Non-pigmented ciliary epithelial cell (primary cell): ENCODE measurements around the gene MAPK7.
A peak's percentile ranks its signal among the peaks of the same experiment; 100 is the strongest.

Experiments used
- DNase-seq: peaks from one replicate; pipeline ENCODE4 v3.0.0-alpha.2; 2010; ENCODE audit warnings: low read depth

Gene MAPK7

DNA sequence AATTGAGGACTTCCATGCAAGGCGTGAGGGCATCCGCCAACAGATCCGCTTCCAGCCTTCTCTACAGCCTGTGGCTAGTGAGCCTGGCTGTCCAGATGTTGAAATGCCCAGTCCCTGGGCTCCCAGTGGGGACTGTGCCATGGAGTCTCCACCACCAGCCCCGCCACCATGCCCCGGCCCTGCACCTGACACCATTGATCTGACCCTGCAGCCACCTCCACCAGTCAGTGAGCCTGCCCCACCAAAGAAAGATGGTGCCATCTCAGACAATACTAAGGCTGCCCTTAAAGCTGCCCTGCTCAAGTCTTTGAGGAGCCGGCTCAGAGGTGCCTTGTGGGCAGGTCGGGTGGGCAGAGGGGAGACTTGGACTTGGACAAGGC, 3.1 kb downstream of the MAPK7 start:
- DNase-seq = no peak

DNA sequence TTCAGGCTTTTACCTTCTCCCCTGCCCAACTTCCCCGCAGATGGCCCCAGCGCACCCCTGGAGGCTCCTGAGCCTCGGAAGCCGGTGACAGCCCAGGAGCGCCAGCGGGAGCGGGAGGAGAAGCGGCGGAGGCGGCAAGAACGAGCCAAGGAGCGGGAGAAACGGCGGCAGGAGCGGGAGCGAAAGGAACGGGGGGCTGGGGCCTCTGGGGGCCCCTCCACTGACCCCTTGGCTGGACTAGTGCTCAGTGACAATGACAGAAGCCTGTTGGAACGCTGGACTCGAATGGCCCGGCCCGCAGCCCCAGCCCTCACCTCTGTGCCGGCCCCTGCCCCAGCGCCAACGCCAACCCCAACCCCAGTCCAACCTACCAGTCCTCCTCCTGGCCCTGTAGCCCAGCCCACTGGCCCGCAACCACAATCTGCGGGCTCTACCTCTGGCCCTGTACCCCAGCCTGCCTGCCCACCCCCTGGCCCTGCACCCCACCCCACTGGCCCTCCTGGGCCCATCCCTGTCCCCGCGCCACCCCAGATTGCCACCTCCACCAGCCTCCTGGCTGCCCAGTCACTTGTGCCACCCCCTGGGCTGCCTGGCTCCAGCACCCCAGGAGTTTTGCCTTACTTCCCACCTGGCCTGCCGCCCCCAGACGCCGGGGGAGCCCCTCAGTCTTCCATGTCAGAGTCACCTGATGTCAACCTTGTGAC, 3.6 kb downstream of the MAPK7 start:
- no peak for DNase-seq

DNA sequence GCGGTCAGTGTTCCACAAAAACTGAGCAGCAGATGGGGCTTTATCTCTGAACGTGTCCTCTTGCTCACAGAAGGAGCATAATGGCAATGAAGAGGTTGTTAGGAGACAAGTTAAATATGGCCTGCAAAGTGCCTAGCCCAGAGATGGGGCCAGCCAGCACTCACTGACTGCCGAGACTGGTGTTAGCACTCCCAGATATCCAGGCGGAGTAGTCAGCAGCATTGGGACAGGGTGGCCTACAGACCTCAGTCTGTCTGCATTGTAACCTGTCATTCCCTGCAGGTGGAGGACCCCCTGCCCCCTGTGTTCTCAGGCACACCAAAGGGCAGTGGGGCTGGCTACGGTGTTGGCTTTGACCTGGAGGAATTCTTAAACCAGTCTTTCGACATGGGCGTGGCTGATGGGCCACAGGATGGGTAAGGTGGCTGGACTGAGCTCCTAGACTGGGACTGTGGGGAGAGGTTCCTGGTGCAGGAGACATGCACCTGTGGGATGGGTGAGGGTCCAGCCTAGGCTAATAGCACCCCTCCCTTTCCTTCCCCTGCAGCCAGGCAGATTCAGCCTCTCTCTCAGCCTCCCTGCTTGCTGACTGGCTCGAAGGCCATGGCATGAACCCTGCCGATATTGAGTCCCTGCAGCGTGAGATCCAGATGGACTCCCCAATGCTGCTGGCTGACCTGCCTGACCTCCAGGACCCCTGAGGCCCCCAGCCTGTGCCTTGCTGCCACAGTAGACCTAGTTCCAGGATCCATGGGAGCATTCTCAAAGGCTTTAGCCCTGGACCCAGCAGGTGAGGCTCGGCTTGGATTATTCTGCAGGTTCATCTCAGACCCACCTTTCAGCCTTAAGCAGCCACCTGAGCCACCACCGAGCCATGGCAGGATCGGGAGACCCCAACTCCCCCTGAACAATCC, 4.5 kb downstream of the MAPK7 start:
- DNase-seq = no peak

DNA sequence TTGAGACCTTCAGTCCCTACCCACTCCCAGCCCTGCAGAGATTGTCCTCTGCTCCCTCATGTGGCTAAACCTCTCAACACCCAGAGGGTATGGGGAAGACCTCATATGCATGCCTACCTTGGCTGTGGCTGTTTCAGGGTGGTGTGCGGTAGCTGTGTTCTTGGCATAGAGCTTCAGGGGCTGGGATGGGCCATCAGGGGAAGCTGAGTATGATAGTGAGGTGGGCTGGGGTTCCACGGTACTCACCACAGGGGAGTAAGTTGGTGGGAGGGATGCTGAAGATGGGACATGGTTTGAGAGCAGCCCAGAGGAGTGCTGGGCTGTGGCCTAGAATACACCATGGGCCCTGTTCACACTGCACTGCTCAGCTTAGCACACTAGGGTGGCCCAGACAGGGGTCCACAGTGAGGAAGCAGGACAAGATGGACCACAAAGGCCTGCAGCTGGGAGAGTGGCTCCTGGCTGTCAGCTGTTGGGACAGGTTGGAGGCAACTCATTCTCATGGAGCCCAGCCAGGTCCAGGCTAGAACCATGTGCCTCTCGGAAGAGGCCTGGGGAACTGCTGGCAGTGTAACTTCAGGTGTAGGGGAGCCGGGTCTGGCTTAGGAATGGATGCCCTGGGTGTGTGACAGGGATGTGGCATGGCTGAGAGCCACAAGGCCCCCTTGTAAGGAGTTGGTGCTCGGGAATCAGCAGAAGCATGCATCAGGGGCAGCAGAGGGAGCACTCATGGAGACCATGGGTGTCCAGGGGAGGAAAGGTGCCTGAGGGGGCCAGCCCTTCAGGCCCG, 5.6 kb downstream of the MAPK7 start:
- no peak for DNase-seq

DNA sequence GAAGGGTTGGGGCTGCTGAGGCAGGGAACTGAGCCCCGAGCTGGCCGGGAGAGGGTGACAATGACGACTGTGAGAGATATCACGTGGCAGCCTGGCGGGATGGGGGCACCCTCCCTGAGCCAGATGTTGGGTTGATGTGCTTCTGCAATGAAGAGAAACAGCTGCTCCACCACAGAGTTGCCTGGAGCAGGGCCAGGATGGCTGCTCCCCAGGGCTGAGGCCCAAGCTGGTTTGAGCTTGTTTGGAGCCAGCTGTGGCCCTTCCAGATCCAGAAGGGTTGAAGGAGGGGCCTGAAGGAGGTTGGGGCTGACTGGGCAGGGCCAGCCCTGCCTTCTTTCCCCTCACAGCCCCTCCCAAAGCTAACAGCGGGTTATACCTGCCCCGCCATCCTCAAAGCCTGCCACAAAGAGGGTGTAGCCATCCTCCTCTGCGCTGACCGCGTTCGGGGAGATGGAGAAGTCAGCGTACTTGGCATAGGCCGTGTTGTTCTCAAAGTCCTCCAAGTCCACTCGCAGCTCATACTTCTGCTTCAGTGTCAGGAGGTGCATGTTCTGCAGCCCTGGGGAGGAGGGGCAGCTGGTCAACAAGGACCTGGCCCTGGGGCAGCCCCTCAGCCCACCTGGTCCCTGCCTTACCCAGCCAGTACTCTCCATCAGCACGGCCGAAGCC, 6.6 kb downstream of the MAPK7 start:
- DNase-seq = peak; percentile 35

DNA sequence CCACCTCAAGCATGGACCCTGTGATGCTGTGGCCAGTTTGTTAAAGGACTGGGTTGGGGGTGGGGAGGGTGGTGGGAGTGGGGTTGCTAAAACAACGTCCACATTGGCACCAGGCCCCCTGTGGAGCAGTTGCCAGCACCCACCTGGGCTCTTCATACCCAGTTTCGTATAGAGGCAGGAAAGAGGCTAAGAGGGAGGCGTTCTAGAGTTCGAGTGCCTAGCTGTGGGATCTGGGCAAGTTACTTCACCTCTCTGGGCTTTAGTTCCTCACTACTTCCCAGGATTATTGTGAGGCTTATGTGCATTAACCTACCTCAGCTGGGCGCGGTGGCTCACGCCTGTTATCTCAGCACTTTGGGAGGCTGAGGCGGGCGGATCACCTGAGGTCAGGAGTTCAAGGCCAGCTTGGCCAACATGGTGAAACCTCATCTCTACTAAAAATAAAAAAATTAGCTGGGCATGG, 7.3 kb downstream of the MAPK7 start:
- no peak for DNase-seq

DNA sequence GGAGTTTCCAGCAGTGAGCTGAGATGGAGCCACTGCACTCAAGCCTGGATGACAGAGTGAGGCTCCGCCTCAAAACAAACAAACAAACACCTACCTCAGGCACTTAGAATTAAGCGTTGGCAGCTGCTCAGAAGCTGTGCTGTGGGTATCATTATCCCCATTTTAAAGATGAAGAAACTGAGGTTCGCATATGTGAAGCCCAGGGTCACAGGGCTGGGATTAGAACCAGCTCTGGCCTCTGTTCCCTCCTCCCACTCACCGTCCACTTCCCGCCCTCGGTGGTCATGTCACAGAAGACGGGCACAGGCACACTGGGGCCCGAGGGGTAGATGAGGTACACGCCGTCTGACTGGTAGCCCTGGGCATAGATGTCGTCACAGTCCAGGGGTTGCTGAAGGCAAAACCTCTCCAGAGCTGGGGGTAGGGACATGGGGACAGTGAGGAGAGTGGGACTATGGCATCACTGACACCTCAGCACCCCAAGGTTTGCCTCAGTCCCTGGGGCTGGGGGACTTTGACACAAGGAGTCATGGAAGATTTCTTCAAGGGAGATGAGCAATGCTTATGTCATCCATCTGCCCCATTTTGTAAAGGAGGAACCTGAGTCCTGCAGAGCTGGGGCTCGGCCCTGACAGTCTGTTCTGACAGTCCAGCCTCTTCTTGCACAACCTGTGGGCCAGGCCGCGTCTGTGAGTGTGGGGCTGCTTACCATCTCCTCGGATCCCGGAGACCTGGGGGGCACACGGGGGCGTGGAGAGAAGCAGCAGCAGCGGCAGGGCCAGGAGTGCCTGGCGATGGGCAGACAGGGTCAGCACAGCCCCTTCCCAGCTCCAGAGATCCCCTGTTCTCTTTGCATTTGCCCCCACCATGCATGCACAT, 8.0 kb downstream of the MAPK7 start:
- no peak for DNase-seq

DNA sequence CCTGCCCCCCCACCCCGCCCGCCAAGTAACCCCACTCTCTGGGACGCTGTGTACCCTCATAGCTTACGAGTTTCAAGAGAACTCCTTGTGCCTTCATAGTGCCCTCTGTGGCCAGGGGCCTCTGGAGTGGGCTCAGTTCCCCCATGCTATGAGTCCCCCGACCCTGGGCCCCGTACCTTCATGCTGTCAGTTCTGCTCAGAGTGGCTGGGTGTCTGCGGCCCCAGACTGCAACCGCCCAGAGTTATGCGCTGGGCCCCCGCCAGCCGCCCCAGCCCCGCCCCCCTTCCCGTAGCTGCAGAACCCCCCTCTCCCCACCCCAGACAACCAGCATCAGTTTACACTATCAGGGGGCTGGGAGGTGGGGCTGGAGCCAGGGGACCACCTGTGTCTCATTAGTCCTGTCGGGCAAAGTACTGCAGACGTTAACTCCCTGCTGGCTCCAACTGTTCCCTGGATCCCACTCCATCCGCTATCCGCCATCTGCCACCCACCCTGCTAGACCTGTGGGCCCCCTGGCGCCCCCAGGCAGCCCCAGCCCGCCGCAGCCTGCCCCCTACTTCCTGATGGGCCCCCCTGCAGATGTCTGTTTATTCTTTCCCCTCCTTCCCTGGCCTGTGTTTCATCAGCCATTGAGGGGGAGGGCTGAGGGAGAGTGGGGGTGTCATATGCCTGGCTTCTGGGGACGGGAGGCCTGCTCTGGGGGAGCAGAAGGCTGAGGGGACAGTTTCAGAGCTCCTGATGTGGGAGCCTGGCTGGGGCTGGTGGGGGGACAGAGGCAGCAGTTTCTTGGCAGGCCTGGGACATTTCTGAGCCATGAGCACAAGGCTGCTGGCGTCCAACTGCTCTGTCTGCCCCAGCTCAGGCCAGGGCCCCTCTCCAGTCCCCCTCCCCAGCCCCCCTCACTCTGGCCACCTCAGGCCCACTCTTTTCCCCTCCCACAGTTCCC, 8.9 kb downstream of the MAPK7 start, which contains the start of gene MFAP4:
Gene MFAP4, minus strand, starts transcription at position 217 of the 947 bp plus-strand sequence. Its CDS starts 35 bp downstream, at position 182.
- DNase-seq = no peak

DNA sequence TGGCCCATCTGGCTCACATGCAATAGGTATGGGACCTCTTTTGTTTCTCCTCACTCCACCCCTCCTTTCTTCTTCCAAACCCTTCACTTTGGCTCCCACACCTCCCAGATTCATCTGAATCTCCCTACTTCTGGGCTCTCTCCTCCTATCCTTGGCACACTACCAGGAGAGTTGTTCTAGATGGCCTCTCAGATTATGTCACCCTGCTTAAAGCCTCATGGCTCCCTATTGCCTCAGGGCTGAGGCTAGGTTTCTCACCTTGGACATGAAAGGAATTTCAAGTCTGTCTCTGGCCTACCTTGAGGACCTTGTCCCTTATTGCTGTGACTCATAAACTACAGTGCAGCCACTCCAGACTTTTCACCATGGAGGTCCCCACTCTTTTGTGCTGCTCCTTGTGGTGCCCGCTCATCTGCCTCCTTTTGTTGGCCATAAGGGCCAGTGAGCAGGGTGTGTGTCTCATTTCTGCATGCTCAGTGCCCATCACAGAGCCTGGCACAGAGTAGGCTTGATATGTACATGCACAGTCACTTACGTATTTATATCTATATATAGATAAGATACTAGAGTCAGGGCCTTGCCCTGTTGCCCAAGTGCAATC, 9.7 kb downstream of the MAPK7 start:
- DNase-seq = no peak

DNA sequence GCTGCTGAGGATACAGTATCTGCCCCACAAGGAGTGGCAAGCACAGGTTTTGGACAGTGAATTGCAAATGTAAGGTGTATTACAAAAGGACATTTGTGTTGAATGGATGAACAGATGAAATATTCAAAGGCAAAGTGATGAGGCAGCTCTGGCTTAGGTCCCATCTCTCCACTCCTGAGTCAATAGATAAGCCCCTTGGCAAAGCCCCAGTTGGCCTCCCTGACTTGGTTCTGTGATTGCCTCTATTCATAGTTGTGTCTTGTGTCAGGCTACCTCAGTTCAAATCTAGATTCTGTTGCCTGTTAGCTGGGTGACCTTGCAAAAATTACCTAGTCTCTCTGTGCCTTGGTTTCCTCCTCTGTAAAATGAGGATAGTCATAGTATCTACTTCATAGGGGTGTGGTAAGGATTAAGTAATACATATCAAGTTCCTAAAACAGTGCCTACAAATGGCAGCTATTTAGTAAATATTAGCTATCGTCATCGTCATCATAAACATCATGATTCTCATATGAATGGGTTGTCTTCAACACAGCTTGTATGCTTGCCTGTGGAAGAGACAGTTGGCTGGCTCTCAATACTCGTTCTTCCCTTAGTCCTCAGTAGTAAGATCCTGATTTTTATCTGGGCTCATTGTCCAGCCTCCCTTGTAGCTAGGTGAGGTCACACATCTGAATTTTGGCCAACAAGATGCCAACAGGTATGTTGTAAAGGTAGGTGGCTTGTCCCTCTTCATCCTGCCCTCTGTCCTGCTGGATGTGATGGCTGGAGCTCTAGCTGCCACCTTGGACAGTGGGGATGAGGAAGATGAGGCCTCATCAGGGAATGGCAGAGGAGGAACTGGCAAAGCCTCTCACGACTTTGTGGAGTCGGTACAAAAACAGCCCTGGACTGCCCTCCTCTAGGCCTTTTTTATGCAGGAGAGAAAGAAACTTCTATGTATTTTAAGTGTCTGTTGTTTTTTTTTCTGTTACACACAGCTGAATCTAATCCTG, 10.8 kb downstream of the MAPK7 start:
- no peak for DNase-seq

DNA sequence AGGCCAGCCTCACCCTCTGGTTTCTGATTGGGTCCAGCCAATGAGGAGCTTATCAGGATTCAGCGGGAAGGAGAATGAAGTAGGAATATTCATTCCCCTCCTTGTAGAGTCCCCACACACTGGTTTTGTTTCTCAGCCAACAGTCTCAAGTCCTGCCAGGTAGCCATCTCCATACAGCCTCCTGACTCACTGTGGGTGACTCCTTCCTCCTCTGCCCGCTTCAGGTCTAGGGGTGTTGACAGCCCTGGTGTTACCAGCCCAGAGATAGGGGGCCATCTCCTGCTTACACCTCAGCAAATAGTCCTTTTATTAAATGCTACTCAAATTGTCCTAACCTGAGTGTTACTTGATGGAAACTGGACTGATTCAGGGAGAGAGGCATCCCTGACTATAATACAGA, 12.7 kb downstream of the MAPK7 start:
- DNase-seq = no peak

DNA sequence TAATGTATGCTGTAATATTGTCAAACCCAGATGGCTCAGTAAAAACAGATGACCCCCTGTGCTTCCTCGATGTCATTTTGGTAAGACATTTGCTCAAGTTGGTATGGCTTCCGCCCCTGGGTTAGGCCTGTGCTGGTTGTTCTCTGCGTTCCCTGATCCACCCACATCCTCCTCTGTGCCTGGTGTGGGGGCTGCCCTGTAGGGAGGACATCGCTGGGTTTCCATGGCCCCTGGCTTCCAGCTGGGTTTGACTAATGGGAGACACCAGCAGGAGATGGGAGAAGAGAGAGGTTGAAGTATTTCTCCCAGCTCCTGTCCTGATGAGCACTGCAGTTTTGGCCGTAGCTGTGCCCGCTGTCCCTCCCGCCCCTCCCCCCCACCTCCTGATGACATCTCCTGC, 13.1 kb downstream of the MAPK7 start:
- no peak for DNase-seq

DNA sequence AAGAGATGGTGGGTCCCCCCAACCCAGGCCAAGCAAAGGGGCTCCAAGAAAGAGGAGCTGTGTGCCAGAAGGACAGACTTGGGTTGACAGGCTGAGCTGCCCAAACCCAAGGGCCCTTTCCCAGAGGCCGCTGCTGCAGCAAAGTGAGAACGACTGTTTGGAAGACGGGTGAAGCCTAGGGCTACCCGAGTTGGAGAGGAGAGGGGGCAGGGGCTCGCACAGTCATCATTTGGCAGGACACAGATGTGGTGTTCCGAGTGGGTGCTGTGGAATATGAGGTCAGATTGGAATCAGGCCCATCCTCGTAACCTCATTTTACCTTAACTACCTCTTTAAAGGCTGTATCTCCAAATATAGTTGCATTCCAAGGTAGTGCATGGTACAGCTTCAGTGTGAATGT, 14.0 kb downstream of the MAPK7 start:
- no peak for DNase-seq

DNA sequence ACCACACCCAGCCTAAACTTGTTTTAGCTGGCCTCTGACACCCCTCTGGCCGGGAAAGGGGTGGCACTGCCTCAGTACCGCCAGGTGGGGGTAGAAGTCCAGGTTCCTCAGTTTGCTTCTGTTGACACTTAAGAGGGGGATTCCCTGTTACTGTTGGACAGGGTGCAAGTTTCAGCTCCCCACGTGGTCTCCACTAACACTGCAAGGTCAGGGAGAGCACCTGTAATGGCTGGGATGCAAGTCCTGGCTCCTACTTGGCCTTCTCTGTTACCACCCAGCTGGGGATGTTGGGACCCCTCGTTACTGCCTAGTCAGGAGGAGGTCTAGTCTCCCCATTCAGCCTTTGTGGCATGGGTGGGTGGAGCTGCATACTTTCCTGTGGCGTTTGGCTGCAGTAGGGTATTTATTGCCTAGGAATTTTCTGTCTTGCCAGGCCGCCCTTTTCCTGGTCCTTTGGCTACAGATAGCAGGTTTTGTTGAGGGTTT, 19.3 kb downstream of the MAPK7 start:
- DNase-seq = no peak

DNA sequence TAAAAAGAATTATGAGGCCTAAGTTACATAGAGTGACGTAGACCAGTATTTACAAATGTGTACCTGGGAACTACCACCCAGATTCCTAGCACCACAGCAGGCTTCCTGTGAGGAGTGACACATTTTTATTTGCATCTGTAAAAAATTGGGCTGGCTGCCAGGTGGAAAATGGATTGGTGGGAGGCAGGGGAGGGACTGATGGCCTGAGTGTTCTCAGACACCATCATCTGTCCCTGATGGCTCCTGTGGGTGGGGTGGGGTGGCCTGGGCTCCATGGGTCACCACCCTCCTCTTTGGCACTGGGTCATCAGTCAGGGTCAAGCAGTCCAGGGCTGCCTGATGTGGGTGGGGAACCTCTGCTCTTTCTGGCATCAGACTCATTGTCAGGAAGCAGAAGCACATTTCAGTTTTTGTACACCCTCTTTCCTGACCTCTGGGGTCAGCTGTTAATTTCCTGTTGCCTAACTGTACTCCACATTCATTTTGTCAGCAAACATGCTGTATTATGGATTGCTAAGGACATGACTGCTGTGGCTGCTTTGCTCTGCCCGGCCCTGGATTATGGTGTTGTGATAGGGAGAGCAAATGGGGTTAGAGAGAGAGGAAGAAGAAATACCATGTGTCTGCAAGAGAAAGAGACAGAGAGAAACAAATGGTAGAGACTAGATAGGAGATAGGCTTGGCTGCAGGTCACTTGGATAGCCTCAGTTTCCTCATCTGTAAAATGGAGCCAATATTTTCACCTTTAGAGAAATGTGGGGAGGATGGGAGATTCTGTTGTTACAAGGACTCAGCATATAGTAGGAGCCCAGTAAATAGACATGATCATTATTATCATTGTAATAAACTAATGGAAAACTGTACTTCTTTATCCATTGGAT, 20.2 kb downstream of the MAPK7 start:
- DNase-seq = no peak

DNA sequence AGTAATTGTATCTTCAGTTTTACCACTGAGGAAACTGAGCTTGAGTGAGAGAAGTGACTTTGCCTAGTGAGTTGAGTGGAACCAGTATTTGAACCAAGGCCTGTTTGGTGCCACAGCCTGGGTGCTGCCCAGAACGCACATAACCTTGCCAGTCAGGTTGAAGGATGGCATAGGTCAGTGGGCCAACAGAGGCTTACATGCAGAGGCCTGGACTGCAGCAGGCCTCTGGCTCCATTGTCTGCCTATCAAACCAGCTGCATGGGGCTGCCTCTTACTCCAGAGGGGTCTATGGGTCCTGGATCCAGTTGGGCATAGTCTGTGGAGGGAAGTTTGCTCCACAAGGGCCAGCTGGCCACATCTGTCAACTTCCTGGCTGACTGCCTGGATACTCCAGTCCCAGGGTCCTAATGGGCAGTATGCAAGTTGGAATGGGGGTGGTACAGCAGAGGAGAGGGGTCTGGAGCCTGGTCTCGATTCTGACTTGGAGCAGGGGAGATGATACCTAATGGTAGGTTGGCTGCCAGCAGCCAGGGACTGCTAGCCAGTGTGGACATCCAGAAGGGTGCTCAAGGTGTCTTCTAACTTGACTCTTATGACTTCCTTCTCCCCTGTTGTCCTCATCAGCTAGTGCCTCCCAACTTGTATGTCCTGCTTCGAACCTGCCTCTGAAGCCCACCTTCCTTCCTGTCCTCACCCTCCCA, 21.6 kb downstream of the MAPK7 start:
- no peak for DNase-seq
